Sigmoid colon (tissue), 4 donors: ENCODE data around the gene HIF1A.
"Not testable (repeated sequence)": the region's sequence is repeated elsewhere in the genome, so short reads cannot be mapped to it uniquely, and the experiment has no call there.

ENCODE experiments used
- EP300 ChIP-seq, 4 donors: sonication (generic); formaldehyde crosslinking; IDR thresholded peaks; one replicate each; pipeline ENCODE4 v1.6.1; 2017; ENCODE audit warnings: antibody characterized with exemption in 4 of 4
- POLR2A ChIP-seq, 2 donors: fragments of 450-650 bp; IDR thresholded peaks; one replicate each; pipeline ENCODE4 v1.6.1; 2016; ENCODE audit warnings: antibody characterized with exemption in 2 of 2, mild to moderate bottlenecking in 2 of 2, moderate library complexity in 2 of 2
- POLR2AphosphoS5 ChIP-seq, 4 donors: sonication (generic); formaldehyde crosslinking; IDR thresholded peaks; one replicate each; pipeline ENCODE4 v1.6.1; 2017; ENCODE audit warnings: antibody characterized with exemption in 4 of 4
- TF ChIP-seq, protein P1 (sequence below), 4 experiments: fragments of 450-650 bp in 3 of 4; fragments of 200-600 bp in 1 of 4; IDR thresholded peaks; one replicate each; pipeline ENCODE4 v1.5.1; 2016 to 2019; ENCODE audit warnings: antibody characterized with exemption in 4 of 4, mild to moderate bottlenecking in 3 of 4, moderate library complexity in 2 of 4

DNA sequence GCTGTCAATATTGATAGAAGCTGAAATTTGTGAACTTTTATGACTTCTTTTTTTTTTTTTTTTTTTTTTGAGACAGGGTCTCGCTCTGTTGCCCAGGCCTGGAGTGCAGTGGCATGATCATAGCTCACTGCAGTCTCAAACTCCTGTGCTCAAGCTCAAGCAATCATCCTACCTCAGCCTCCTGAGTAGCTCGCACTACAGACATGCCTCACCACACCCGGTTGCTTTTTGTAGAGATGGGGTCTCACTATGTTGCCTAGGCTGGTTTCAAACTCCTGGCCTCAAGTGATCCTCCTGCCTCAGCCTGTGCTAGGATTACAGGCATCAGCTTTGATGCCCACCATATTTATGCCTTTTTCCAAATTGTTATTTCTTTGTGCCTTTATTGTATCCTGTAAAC is 51.0 kb downstream of the HIF1A start:
- not testable (repeated sequence) for TF ChIP-seq POLR2AphosphoS5, POLR2A, EP300 (IDR thresholded peaks at IDR 0.05)
- TF ChIP-seq, protein P1, sequence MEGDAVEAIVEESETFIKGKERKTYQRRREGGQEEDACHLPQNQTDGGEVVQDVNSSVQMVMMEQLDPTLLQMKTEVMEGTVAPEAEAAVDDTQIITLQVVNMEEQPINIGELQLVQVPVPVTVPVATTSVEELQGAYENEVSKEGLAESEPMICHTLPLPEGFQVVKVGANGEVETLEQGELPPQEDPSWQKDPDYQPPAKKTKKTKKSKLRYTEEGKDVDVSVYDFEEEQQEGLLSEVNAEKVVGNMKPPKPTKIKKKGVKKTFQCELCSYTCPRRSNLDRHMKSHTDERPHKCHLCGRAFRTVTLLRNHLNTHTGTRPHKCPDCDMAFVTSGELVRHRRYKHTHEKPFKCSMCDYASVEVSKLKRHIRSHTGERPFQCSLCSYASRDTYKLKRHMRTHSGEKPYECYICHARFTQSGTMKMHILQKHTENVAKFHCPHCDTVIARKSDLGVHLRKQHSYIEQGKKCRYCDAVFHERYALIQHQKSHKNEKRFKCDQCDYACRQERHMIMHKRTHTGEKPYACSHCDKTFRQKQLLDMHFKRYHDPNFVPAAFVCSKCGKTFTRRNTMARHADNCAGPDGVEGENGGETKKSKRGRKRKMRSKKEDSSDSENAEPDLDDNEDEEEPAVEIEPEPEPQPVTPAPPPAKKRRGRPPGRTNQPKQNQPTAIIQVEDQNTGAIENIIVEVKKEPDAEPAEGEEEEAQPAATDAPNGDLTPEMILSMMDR (IDR thresholded peaks at IDR 0.05): not testable (repeated sequence)
